ELR (cell line): ENCODE measurements around the gene LIPT1.
"Not testable (repeated sequence)": the region's sequence is repeated elsewhere in the genome, so short reads cannot be mapped to it uniquely, and the experiment has no call there.

Source experiments
- DNase-seq: peaks from one replicate; pipeline ENCODE4 v3.0.0-alpha.2; 2015; ENCODE audit warnings: low read depth

The LIPT1 gene

DNA sequence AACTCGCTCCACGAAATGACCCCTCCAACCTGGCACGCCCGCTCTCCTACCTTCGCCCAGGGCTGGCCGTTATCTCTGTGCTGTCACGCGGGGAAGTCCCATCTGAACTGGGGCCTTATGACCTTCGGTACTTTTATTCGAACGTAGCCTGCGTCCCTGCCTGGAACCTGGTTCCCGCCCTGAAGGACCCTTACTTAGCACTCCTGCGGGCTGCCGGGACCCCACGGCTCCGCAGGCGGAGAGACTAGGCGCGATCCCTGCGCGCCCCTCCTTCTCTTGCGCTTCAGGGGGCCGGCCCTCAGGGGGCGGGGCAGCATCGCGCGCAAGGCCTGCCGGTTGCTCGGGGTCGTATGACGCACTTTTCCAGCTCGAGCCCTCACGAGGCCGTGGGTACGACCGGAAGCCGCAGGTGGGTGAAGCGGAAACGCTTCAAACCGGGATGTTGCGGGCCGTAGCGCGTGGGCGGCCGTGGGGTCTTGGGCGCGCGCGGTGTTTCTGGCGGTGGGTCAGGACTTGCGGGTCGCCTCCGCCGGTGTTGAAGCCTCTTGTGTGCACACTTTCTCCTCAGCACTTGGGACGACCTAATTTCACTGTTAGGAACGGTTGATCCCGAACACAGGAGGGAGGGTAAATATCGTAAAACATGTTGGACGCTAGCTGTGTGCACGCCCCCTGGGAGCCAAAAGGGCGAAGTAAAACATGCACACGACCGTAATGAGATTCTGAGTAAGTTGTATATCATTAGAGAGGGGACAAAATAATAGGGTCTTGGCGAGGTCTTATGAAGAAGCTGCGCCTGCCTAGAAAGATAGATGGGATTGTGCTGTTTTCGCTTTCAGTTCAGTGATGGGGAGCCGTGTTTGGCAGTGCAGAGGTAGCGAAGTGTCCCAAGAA is at the start of gene LIPT1, which contains the start of gene TSGA10:
LIPT1 (plus strand) TSS at position 325 of the 894 bp plus-strand sequence. CDS start 6,991 bp downstream, outside the sequence.
TSGA10 (minus strand) TSS at position 300 of the 894 bp plus-strand sequence. CDS start 45,503 bp downstream, outside the sequence.
- DNase-seq: peak; percentile 95

DNA sequence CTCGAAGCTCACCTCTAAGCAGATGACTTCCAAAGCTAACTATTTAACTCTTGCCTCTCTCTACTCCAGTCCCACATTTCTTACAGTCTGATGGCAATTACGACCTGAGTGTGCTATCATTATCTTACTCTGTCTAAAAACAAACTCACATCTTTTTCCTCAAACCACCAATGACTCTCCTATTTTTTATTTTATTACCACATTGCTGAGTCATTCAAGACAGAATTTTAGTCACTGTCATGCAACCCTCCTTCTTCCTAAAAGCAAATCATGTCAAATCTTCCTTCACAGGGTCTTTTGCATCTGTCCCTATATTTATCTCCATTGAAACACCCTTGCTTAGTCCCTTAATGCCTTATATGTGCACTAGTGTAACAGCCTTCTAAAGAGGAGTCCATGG is 47.9 kb upstream of the LIPT1 start:
- peak; percentile 24 for DNase-seq

DNA sequence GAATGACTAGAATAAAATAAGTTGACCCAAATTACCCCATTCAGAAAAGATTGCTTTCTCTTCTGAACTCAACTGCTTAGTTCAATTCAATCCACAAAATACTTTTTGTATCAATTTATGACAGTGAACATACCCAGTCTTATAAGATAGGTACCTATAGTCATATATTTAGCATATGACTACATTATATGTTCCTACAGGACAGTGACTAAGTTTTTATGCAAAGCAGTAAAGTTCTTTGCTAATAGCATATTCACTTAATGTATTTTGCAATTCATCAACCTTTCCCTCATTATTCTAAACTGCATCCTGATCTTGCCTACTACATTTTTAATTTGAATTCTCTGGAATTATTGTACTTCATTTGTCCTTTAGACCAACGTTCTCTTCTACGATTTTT is 43.5 kb upstream of the LIPT1 start:
- no peak for DNase-seq

DNA sequence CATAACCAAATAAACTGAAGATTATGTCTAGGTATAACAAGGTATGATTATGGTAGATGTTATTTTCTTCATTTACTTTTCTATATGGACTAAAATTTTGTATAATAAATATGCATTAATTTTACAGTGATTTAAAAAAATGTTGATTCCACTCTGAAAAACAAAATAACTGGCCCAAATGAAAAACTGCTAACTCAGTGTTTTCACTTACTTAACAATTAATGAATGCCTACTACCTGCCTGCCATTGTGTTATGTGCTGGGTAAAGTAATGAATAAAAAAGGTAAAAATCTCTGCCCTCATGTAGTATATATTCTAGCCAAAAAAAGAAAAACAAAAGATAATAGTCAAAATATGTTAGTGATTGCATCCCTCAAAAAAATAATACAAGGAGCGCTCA is 42.8 kb upstream of the LIPT1 start:
- DNase-seq: no peak

DNA sequence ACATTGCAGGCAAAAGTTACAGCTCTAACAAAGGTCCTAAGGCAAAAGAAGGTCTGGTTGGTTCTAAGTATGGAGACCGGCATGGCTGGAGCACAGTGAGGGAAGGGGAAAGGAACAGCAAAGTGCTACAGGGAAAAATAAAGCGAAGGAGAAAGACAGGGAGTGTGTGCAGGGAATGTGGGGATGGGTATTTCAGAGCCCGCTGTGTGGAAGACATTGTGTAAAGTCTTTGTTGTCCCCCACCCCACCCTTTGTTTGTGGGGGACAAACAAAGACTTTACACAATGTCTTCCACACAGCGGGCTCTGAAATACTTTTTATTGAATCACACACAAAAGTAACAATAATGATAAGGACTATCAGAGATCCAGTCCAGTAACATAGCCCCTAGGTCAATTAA is 42.1 kb upstream of the LIPT1 start:
- no peak for DNase-seq

DNA sequence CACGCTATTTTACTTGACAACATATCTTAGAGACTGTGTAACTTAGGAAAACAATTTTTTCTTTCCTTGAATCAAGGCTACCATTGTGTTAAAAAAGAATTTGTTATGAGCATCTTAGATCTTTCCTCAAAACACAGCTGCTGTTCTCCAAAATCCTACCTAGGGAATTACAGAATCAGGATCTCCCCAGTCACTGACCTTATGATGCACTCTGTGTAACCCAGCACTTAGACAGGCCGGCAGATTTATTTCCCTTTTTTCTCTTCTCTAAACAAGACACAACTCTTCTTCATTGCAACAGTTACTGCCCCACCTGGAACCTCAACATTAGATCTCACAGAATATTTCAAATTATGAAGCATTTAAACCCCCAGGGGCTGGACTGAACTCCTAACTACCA is 26.8 kb upstream of the LIPT1 start:
- DNase-seq: no peak

DNA sequence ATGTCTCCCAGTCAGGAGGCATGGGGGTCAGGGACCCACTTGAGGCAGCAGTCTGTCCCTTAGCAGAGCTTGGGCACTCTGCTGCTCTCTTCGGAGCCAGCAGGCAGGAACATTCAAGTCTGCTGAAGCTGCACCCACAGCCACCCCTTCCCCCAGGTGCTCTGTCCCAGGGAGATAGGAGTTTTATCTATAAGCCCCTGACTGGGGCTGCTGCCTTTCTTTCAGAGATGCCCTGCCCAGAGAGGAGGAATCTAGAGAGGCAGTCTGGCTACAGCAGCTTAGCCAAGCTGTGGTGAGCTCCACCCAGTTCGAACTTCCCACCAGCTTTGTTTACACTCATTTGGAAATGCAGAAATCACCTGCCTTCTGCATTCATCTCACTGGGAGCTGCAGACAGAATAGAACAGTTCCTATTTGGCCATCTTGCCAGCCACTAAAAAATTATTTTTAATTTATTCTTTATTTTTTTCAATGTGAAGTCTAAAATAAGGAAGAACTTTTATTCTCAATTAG is 19.7 kb upstream of the LIPT1 start:
- DNase-seq: not testable (repeated sequence)

DNA sequence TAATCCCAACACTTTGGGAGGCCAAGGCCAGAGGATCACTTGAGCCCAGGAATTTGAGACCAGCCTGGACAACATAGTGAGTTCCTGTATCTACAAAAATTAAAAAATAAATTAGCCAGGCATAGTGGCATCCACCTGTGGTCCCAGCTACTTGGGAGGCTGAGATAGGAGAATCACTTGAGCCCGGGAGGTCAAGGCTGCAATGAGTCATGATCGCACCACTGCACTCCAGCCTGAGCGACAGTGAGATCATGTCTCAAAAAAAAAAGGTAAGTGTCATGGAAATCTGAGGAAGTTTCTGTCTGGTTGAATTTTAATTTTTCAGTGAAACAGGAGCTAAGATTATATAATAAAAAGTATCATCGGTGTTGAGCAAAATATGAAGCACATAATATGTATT is 15.8 kb upstream of the LIPT1 start:
- no peak for DNase-seq

DNA sequence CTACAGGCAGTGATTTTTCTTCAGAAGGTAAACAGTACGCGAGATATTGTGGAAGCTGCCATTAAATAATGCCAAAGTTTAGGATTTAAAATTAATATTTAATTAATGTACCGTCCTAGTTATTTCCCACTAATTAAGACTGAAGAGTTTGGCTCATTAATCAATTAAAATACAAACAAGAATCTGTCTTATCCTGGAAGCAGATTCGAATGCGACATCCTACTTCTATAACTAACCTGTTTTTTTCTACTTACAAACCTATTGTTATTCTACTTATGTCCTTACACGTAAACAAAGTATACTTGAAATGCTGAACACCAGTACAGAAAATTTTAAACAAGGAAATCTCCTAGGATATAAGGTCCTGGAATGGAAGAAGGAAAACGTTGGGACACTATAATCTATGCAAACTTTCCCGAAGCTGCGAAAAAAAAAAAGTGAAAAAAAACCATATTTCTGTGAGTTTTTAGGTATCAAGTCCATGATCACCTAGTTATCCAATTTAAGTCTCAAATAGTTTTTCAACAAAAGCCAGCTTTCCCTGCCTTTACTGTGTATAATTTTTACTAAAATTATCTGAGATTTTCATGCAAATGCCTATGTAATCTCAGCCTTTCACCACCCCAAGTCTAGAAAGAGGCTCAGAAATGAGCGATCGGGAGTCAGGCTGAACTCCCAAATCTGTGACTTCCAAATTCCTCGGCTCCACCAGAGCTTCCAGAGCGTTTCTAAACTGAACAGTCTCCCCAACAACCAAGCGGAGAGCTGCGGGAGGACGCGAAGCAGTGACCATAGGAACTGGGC is 14.5 kb upstream of the LIPT1 start:
- peak; percentile 41 for DNase-seq

DNA sequence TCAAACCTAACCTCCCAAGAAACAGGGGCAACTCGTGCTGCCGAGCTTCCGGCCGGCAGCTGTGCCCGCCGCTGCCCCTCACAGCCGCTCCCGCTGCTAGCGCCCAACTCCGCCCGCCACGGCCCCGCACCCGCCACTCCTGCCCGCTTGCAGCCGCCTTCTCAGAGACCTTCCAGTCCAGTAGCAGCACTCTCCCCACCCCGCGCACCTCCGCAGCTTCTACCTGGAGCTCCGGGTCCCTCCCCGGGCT is 14.0 kb upstream of the LIPT1 start:
- no peak for DNase-seq

DNA sequence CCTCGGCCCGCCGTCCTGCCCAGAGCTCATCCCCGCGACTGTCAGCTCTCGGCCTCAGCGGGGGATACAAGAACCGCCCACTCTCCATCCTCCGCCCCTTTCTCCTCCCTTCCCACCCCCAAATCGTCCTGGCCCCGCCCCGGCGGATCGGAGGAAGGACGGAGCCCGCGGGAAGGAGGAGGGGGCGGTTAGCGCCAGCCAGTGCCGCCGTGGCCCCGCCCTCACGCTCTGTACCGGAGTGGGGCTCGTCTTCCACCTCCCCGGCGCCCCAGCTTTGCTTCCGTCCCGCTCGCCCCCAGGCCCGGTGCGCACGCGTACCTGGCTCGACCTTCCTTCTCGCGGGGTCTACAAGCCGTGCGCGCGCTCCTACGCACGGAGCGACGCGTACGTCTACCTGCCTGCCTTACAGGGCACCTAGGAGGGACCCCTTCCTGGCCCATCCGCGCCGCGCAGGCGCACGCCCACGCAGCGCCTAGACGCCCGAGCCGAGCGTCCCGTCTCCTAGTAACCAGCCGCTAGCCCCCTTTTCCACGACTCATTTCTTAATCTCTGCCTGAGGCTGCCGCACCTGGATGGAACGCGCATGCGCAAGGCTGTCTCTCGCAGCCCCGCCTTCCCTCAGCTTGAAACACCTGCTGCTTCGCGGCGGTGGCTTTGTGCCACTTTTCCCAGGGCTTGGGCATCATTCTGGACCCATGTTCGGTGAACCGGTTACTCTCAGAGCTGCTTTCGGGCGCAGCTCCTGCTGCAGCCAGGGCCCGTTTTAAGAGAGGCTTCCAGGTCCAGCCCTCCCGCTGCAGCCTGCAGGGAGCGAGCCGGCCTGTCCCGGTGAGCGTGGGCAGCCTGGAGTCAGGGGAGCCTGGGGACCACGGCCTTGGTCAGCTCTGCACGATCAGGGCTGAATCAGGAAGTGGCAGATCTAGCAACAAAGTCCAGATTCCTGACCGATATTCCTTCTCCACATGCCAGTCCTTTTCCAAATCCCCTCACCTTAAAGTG is 13.4 kb upstream of the LIPT1 start, which contains the start of gene C2orf15:
C2orf15 (plus strand) TSS at position 598 of the 999 bp plus-strand sequence. CDS start 8,852 bp downstream, outside the sequence.
- peak; percentile 91 for DNase-seq

DNA sequence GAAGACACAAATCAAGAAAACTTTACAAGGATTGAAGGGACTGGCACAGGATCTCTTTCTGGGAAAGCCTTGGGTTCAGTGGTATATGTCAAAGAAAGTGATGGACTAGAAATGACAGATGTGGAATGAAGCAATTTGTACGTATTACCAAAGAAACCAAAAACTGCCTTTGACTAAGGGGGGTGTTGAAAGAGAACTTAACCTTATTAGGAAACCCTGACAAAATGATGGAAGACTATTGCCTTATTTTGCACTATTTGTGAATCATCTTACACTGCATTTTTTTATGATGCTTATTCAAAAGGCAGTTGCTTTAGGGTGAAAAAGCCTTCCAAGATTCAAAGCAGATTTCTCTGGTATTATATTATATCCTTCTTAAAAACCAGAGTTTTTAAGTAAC is 4.1 kb upstream of the LIPT1 start:
- no peak for DNase-seq

DNA sequence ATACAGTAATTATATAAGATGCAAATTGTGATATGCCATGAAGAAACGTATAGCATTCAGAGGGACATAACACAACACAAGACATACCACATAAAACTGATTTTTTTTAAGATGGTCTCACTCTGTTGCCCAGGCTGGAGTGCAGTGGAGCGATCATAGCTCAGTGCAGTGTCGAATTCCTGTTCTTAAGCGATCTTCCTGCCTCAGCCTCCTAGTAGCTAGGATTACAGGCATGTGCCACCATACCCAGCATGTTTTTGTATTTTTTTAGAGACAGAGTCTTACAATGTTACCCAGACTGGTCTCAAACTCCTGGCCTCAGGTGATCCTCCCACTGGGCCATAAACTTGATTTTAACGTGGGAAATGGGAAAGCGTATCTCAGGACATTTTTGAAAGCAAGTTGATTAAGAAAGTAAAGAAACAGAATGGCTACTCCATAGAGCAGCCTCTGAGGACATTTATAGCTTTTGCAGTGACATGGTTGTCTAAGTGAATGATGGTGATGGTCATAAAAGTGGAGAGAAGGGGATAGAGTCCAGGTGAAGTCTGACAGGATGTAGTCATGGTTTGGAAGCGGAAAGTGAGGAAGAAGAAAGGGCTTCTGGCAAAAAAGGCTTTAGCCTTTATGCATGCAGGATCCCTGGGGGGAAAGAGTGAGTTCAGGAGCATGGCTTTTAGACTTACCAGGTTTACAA is 2.4 kb upstream of the LIPT1 start:
- no peak for DNase-seq

DNA sequence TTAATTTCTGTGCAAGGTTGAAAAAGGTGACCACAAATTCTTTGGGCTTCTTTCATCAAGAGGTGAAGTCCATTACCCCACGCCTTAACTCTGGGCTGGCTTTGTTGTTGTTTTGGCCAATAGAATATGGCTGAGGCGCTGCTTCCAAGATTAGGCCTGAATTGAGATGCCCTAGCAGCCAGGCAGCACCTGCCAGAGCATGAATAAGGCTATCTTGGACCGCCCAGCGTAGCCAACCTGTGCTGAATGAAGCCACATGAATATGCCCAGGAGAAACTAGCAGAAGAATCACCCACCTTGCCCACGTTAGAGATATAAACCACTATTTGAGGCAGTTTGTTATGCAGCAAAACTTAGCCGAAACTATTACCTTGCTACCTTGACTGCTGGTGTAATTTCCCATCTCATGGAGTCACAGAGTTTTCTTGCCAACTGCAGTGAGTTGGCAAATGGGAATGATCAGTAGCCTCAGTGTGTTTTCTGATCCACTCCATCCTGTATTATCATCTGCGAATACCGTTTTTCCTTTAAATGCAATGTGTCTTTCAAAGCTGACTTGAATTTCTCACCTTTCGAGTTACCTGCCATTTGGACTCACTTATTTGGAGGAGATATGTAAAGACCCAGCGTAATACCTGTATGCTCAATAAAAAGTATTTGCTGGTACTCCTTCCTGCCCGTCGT is 704 bp upstream of the LIPT1 start:
- peak; percentile 7 for DNase-seq

DNA sequence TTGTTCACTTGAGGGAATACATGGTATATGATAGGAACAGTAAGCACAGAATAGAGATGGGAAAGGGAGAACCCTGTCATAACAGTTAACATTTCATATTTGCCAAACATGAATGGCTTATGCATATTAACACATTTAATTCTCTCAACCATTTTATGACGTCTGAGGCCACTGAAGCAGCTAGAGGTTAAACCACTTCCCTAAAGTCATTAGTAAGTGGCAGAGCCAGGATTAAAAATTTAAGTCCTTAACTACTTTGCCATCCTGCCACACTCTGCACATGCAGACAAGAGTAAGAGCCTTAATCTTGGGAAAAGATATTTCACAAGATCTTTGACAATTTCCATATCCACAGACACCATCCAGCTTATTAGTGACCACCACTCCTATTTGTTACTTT is 2.1 kb downstream of the LIPT1 start:
- DNase-seq: no peak

DNA sequence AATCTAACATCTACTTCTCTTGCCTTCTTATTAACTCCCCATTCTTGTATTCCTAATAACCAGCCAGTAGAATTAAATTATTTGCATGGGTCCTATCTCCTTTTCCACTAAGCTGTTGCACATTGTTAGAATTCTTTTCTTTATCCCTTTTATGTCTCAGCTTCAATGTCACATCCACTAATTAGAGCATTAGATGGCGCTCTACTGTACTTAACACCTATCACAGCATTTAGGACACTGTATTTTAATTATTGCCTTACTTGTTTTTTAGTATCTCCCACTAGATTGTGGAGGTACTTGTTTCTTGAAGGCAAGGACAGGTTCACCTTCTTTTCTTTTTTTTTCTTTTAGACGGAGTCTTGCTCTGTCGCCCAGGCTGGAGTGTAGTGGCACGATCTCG is 3.8 kb downstream of the LIPT1 start:
- no peak for DNase-seq

DNA sequence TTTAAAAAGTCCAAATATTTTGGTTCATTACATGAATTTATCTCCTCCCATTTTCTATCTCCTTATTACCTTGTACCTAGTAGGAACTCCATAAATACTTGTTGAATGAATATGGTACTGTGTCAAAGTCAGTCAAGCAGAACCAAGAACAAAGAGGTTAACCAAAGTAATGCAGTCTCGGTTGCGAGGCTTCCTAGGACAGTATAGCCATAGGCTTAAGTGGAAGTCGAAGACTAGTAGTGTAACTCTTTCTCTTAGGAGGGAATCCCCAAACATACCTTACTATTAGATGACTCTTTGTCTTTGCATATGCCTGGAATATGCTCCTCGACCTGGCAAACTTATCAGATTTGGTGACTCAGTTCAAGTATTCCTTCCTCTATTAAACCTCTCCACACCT is 4.8 kb downstream of the LIPT1 start:
- DNase-seq: no peak

DNA sequence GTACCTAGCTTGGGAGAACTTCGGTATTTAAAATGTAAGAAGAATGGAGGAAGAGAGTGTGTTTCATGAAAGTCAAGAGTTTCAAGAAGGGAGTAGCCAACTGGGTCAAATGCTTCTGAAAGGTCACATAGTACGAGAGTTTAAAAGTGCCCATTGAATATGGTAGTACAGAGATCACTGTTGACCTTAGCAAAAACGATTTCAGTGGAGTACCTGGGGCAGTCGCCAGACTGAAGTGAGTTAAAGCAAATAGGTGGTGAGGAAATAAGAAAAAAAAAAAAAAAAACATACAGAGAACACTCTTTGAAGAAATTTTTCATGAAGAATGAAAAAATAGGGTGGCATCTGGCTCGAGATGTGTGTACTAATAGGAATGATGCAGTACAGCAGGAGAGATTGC is 11.5 kb downstream of the LIPT1 start:
- no peak for DNase-seq

DNA sequence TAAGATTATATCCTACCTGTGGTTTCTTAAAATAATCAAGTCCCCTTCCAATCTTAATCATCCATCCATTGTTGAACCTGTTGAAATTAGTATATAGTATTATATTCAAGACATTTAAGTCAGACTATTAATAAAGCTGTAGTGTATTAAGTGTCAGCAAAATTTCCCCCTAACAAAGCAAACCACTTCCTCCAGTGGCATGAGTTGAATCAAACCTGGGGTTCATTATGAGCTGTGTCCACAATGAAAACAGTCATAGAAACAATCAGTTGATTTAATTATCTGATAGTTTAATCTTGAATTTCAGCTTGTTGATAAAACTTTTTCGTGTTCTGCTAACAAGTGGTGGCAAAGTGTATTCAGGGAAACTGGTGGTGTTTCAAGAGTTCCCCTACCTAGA is 14.8 kb downstream of the LIPT1 start:
- no peak for DNase-seq

DNA sequence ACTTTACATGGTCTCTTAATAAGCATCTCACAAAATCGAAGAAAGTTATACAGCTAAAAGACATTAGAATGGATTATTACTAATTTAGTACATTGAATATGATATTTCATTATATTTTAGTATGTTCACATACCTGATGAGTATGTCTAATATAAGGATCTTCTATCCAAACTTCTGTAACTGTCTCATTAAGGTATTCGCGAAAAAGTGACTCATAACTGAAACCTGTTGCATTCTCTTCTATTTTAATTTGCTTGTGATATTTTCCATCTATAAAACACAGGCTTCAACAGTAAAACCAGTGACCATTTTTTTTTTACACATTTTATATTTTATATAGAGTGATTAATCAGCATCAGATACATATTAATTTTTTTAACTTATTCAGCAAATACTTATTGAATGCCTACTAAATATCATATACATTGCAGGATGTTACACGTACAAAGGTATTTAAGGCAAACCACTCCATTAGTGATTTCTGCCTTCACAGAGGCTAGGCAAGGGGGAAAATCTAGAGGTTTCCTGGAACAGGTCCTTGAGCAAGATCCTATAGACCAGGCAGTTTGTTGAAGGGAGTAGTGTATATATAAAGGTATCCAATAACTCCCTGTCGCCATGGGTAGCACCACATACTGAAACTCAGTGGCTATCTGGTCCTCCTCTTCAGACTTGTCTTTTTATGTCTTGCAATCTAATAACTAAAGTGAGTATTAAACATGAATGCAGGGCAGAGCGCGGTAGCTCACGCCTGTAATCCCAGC is 16.8 kb downstream of the LIPT1 start:
- DNase-seq: no peak
